H1 (cell line): ENCODE data around the gene GALNT2. TPM values are rescaled to one million over a fixed set of nuclear protein-coding genes. Genes with fewer than 3 reads are reported as not detected.

Experiments used
- CTCF ChIA-PET: fragments of 300-600 bp; sonication (Branson Sonifier 250); formaldehyde crosslinking; loops from one replicate; lab custom pipeline; 2021; ENCODE audit not compliant: partially characterized antibody; lab: Charles Lee
- POLR2A ChIA-PET: fragments of 300-600 bp; sonication (Branson Sonifier 250); formaldehyde crosslinking; loops from one replicate; lab custom pipeline; 2021; ENCODE audit warnings: inconsistent platforms; ENCODE audit not compliant: partially characterized antibody; lab: Charles Lee
- DNase-seq, 2 experiments: peaks; one replicate each; pipeline versions ENCODE4 v3.0.0 to v3.0.0-alpha.2; 2010 to 2022; ENCODE audit warnings: low spot score in 2 of 2, low read depth in 1 of 2, mixed read lengths in 1 of 2
- FAIRE-seq: peaks from 2 replicates; lab custom pipeline; 2011; peaks lifted over from hg19 to GRCh38; lab: Jason Lieb, UNC
- H2AFZ ChIP-seq: 2 replicates; pipeline ENCODE4 v1.8.1; 2012; ENCODE audit warnings: low read length, inconsistent platforms
- H2AK5ac ChIP-seq: 2 replicates; pipeline ENCODE4 v1.6.1; 2013; ENCODE audit warnings: low read depth, low read length
- H2BK120ac ChIP-seq: replicated peaks from 2 replicates; pipeline ENCODE3; 2013; ENCODE audit warnings: low read depth, low read length, inconsistent platforms
- H2BK12ac ChIP-seq: 2 replicates; pipeline ENCODE4 v1.6.1; 2013; ENCODE audit warnings: low read depth, low read length
- H2BK15ac ChIP-seq: 2 replicates; pipeline ENCODE4 v1.6.1; 2013; ENCODE audit warnings: low read length
- H2BK20ac ChIP-seq: 2 replicates; pipeline ENCODE4 v1.6.1; 2013; ENCODE audit warnings: low read length
- H2BK5ac ChIP-seq: 2 replicates; pipeline ENCODE4 v1.6.1; 2013; ENCODE audit warnings: low read depth, low read length
- H3K14ac ChIP-seq: 2 replicates; pipeline ENCODE4 v1.6.1; 2013; ENCODE audit warnings: inconsistent platforms; ENCODE audit not compliant: insufficient read length
- H3K18ac ChIP-seq: 2 replicates; pipeline ENCODE4 v1.6.1; 2013; ENCODE audit warnings: low read length; ENCODE audit errors: extremely low read depth
- H3K23ac ChIP-seq: 2 replicates; pipeline ENCODE4 v1.6.1; 2013; ENCODE audit warnings: inconsistent platforms; ENCODE audit not compliant: insufficient read length
- H3K23me2 ChIP-seq: 2 replicates; pipeline ENCODE4 v1.6.1; 2013; ENCODE audit warnings: low read depth, low read length
- H3K27ac ChIP-seq: 2 replicates; pipeline ENCODE4 v1.6.1; 2011; ENCODE audit warnings: low read depth, low read length, inconsistent platforms
- H3K27me3 ChIP-seq, 4 experiments: replicated peaks in 1 of 4; 1 replicate in 1 of 4; 2 replicates in 3 of 4; pipeline versions ENCODE4 v1.6.1 to v1.8.1; 2011 to 2013; ENCODE audit warnings: low read length in 3 of 4, mild to moderate bottlenecking in 3 of 4, inconsistent platforms in 2 of 4, mixed read lengths in 2 of 4, moderate library complexity in 1 of 4; ENCODE audit not compliant: control insufficient read depth in 3 of 4, insufficient read depth in 3 of 4; ENCODE audit errors: extremely low read depth in 1 of 4
- H3K36me3 ChIP-seq, 4 experiments: 2 replicates each; pipeline versions ENCODE4 v1.6.1 to v1.8.1; 2011 to 2013; ENCODE audit warnings: mild to moderate bottlenecking in 4 of 4, low read length in 3 of 4, moderate library complexity in 2 of 4, control low read depth in 1 of 4, inconsistent platforms in 1 of 4; ENCODE audit not compliant: insufficient read depth in 4 of 4, control insufficient read depth in 2 of 4
- H3K4ac ChIP-seq: replicated peaks from 2 replicates; pipeline ENCODE3; 2013; ENCODE audit warnings: low read length, low read depth, mixed read lengths, inconsistent platforms; ENCODE audit not compliant: insufficient read length
- H3K4me1 ChIP-seq, 4 experiments: replicated peaks in 1 of 4; 1 replicate in 1 of 4; 2 replicates in 3 of 4; pipeline versions ENCODE4 v1.6.1 to v1.8.1; 2011 to 2013; ENCODE audit warnings: low read length in 3 of 4, inconsistent platforms in 2 of 4, mixed read lengths in 1 of 4; ENCODE audit not compliant: insufficient read depth in 4 of 4, control insufficient read depth in 3 of 4
- H3K4me2 ChIP-seq, 2 experiments: 2 replicates each; pipeline versions ENCODE4 v1.6.1 to v1.8.1; 2011 to 2013; ENCODE audit warnings: low read depth in 2 of 2, low read length in 2 of 2, control low read depth in 1 of 2, inconsistent platforms in 1 of 2, mild to moderate bottlenecking in 1 of 2; ENCODE audit not compliant: insufficient read depth in 1 of 2
- H3K4me3 ChIP-seq, 4 experiments: fragments of 200-600, 300-600 bp in 1 of 4; sonication (generic), shearing (Covaris generic), sonication (Bioruptor Twin) in 1 of 4; 2 replicates each; pipeline versions ENCODE4 v1.5.1 to v1.8.1; 2011 to 2016; ENCODE audit warnings: low read length in 4 of 4, low read depth in 3 of 4, control low read depth in 2 of 4, inconsistent platforms in 2 of 4, mild to moderate bottlenecking in 2 of 4, mixed read lengths in 1 of 4, moderate library complexity in 1 of 4; ENCODE audit not compliant: insufficient read depth in 2 of 4; ENCODE audit errors: extremely low read depth in 1 of 4
- H3K56ac ChIP-seq: replicated peaks from 2 replicates; pipeline ENCODE3; 2013; ENCODE audit warnings: low read depth, mild to moderate bottlenecking, mixed read lengths, low read length, inconsistent platforms; ENCODE audit not compliant: insufficient read length
- H3K79me1 ChIP-seq: 2 replicates; pipeline ENCODE4 v1.6.1; 2013; ENCODE audit warnings: low read depth, low read length, control low read depth
- H3K79me2 ChIP-seq, 2 experiments: 2 replicates each; pipeline versions ENCODE4 v1.6.1 to v1.8.1; 2012 to 2013; ENCODE audit warnings: low read length in 2 of 2, mild to moderate bottlenecking in 2 of 2, inconsistent platforms in 1 of 2; ENCODE audit not compliant: insufficient read depth in 2 of 2, control insufficient read depth in 1 of 2
- H3K9ac ChIP-seq, 4 experiments: replicated peaks in 1 of 4; 1 replicate in 1 of 4; 2 replicates in 3 of 4; pipeline versions ENCODE4 v1.6.1 to v1.8.1; 2011 to 2013; ENCODE audit warnings: low read depth in 3 of 4, low read length in 3 of 4, control low read depth in 2 of 4, mild to moderate bottlenecking in 2 of 4, moderate library complexity in 2 of 4, inconsistent platforms in 1 of 4; ENCODE audit errors: extremely low read depth in 1 of 4
- H3K9me3 ChIP-seq, 2 experiments: 2 replicates each; pipeline versions ENCODE4 v1.6.1 to v1.8.1; 2012 to 2013; ENCODE audit warnings: mild to moderate bottlenecking in 2 of 2, moderate library complexity in 2 of 2, control low read depth in 1 of 2, inconsistent platforms in 1 of 2, low read depth in 1 of 2, low read length in 1 of 2, mixed read lengths in 1 of 2; ENCODE audit not compliant: insufficient read depth in 2 of 2
- H4K20me1 ChIP-seq, 2 experiments: replicated peaks in 1 of 2; 2 replicates each; pipeline versions ENCODE3 to v1.8.1; 2011 to 2013; ENCODE audit warnings: inconsistent platforms in 2 of 2, low read length in 2 of 2, mild to moderate bottlenecking in 1 of 2; ENCODE audit not compliant: insufficient read depth in 2 of 2, control insufficient read depth in 1 of 2
- H4K5ac ChIP-seq: 2 replicates; pipeline ENCODE4 v1.6.1; 2013; ENCODE audit warnings: low read length, low read depth, mixed read lengths, inconsistent platforms; ENCODE audit not compliant: insufficient read length
- H4K8ac ChIP-seq: 2 replicates; pipeline ENCODE4 v1.8.0; 2013; ENCODE audit warnings: mild to moderate bottlenecking, moderate library complexity, low read length, inconsistent platforms; ENCODE audit not compliant: insufficient read depth; ENCODE audit errors: extremely low read depth
- H4K91ac ChIP-seq: replicated peaks from 2 replicates; pipeline ENCODE3; 2013; ENCODE audit warnings: low read length, mixed read lengths, inconsistent platforms; ENCODE audit not compliant: insufficient read length
- ASH2L ChIP-seq: fragments of 200-600, 300-600 bp; sonication (generic); IDR thresholded peaks from one replicate; pipeline ENCODE4 v1.7.1; 2017; ENCODE audit warnings: low read length
- CBX5 ChIP-seq: fragments of 300-800, 300-1000 bp; sonication (generic); IDR thresholded peaks from 2 replicates; pipeline ENCODE4 v1.7.1; 2016; ENCODE audit warnings: antibody characterized with exemption, low read length, low read depth
- CREB1 ChIP-seq: IDR thresholded peaks from 2 replicates; pipeline ENCODE4 v1.6.1; 2012; ENCODE audit warnings: inconsistent platforms
- GABPA ChIP-seq: IDR thresholded peaks from 2 replicates; pipeline ENCODE4 v1.6.1; 2011; ENCODE audit warnings: mild to moderate bottlenecking, low read length, moderate library complexity, borderline replicate concordance; ENCODE audit not compliant: insufficient read depth
- HDAC2 ChIP-seq, 2 experiments: fragments of 300-600 bp in 1 of 2; sonication (generic) in 1 of 2; IDR thresholded peaks; 2 replicates each; pipeline ENCODE4 v1.6.1; 2011 to 2012; ENCODE audit warnings: low read depth in 2 of 2, low read length in 2 of 2, mild to moderate bottlenecking in 2 of 2, moderate library complexity in 2 of 2, borderline replicate concordance in 1 of 2, inconsistent platforms in 1 of 2
- RNF2 ChIP-seq: fragments of 200-900, 300-1000 bp; sonication (generic); IDR thresholded peaks from 2 replicates; pipeline ENCODE4 v1.7.1; 2016; ENCODE audit warnings: borderline replicate concordance, low read depth, mild to moderate bottlenecking, antibody characterized with exemption, low read length; ENCODE audit not compliant: poor library complexity, severe bottlenecking; ENCODE audit errors: missing control alignments
- SP2 ChIP-seq: IDR thresholded peaks from 2 replicates; pipeline ENCODE4 v1.6.1; 2012; ENCODE audit warnings: mild to moderate bottlenecking, low read length, inconsistent platforms
- SRF ChIP-seq: IDR thresholded peaks from 2 replicates; pipeline ENCODE4 v1.6.1; 2011; ENCODE audit warnings: mild to moderate bottlenecking, low read depth, low read length, moderate library complexity
- SUZ12 ChIP-seq: fragments of 200-600 bp; sonication (generic); IDR thresholded peaks from 2 replicates; pipeline ENCODE4 v1.6.1; 2012; ENCODE audit warnings: mild to moderate bottlenecking, inconsistent platforms, low read length, moderate library complexity, mixed read lengths
- WGBS, 2 experiments: shearing (Covaris generic) in 1 of 2; methylation state at CpG; one replicate each; pipeline versions ENCODE4 v1.1.6 to v1.1.7; 2013 to 2015; ENCODE audit warnings: low lambda C conversion rate in 2 of 2, mixed read lengths in 2 of 2, inconsistent platforms in 1 of 2, low coverage in 1 of 2, missing lambda C conversion rate in 1 of 2; ENCODE audit not compliant: insufficient replicate concordance in 2 of 2, insufficient coverage in 1 of 2, insufficient read length in 1 of 2; ENCODE audit errors: extremely low coverage in 1 of 2, missing lambda C conversion rate in 1 of 2; 5-methylcytosine and 5-hydroxymethylcytosine counted together
- polyA plus RNA-seq, 7 experiments: library from polyadenylated mRNA; depleted of rRNA in 3 of 7; stranded (reverse) in 5 of 7; unstranded in 2 of 7; fragments of >200 nt in 5 of 7; fragments of 200-250 nt in 2 of 7; gene quantifications; 1 replicate in 5 of 7; 2 replicates in 1 of 7; 4 replicates in 1 of 7; pipeline versions ENCODE4 v1.2.1 to v1.2.3, GENCODE V29; 2011 to 2013; ENCODE audit warnings: missing spikeins in 2 of 7, mixed read lengths in 2 of 7
- total RNA-seq: library from RNA; stranded (reverse); fragmentation: NEBNext Ultra II Directional; extraction: Animal tissue kit (Norgen Biotek cat#: 25700); gene quantifications from 2 replicates; pipeline ENCODE4 v1.2.1, GENCODE V29; 2021

Gene GALNT2
- total and polyA plus RNA-seq, 2 of the 8 experiments (the other 6 are each of a cell fraction or from before 2014, with no cell fraction given) = 34.5 to 75.3 TPM

- CTCF ChIA-PET = no interaction called here
Measured at GRCh38 chr1:230218667-230219066, 151.6 kb downstream of the GALNT2 start.

More at GRCh38 chr1:230218667-230219066, 151.6 kb downstream of the GALNT2 start:
- 0 out of 4 replicates have a peak, but pooled peaks cover 0 to under 1% of the 10 kb centered on the region in 2 experiments for H3K79me2 ChIP-seq
- no peak overlapping the region for H4K91ac ChIP-seq
- peaks cover 0 to 4% of the 10 kb centered on the region in 2 experiments for H4K20me1 ChIP-seq
- no peak overlapping the region for H3K4ac ChIP-seq
- H3K9ac ChIP-seq = no peak overlapping the region
- no peak overlapping the region for H3K4me3 ChIP-seq
- no peaks in the 10 kb centered on the region for H3K23me2 ChIP-seq
- H4K5ac ChIP-seq = no peak overlapping the region
- no peaks in the 10 kb centered on the region for H3K27me3 ChIP-seq
- H2BK5ac ChIP-seq = no peak overlapping the region
- no peak overlapping the region for H3K27ac ChIP-seq
- WGBS, 2 experiments = 87% methylated on average over 6 of the region's 6 CpGs; no CpG with 5 or more reads in 1 of the 2 experiments
- H3K4me2 ChIP-seq = no peak overlapping the region
- H3K23ac ChIP-seq = no peak overlapping the region
- no peak overlapping the region for H2BK12ac ChIP-seq
- no peaks in the 10 kb centered on the region for H3K9me3 ChIP-seq
- no peak overlapping the region for H3K56ac ChIP-seq
- H2BK15ac ChIP-seq = no peak overlapping the region
- TF ChIP-seq SRF (no peak), SUZ12 (no peak), GABPA (no peak), ASH2L (no peak), CBX5 (no peak), CREB1 (no peak), RNF2 (no peak), HDAC2 (IDR thresholded peaks at IDR 0.05; ENCODE audit: borderline replicate concordance in 1 of 2, low read depth in 2 of 2, low read length in 2 of 2) (no peak), SP2 (no peak)
- no peak overlapping the region for H2AFZ ChIP-seq
- no peaks in the 10 kb centered on the region; the same call in 1 of the 2 replicates for H3K79me1 ChIP-seq
- peaks cover 0 to 3% (median 0%) of the 10 kb centered on the region in 4 experiments; a peak in 4 of 7 replicates for H3K4me1 ChIP-seq
- H4K8ac ChIP-seq = no peak overlapping the region
- DNase-seq (no peak), FAIRE-seq (no peak)
- no peak overlapping the region for H3K18ac ChIP-seq
- no peaks in the 10 kb centered on the region for H3K36me3 ChIP-seq
- H2BK20ac ChIP-seq = no peak overlapping the region
- POLR2A ChIA-PET = no interaction called here
- no peak overlapping the region for H2BK120ac ChIP-seq
- no peak overlapping the region for H3K14ac ChIP-seq
- no peak overlapping the region for H2AK5ac ChIP-seq
